Stomach smooth muscle (tissue), 2 donors: ENCODE data around the gene ANKRD22.

Experiments used
- H3K27ac ChIP-seq: one replicate; pipeline ENCODE4 v1.7.0; 2013; ENCODE audit warnings: mild to moderate bottlenecking, low read length, inconsistent platforms
- H3K27me3 ChIP-seq, 2 donors: one replicate each; pipeline ENCODE4 v1.7.0; 2013; ENCODE audit warnings: low read length in 2 of 2; ENCODE audit not compliant: insufficient read depth in 2 of 2, control insufficient read depth in 1 of 2
- H3K36me3 ChIP-seq, 2 donors: one replicate each; pipeline ENCODE4 v1.7.0; 2013; ENCODE audit warnings: low read length in 2 of 2; ENCODE audit not compliant: control insufficient read depth in 2 of 2, insufficient read depth in 2 of 2
- H3K4me1 ChIP-seq: one replicate; pipeline ENCODE4 v1.7.0; 2013; ENCODE audit warnings: low read length; ENCODE audit not compliant: control insufficient read depth, insufficient read depth
- H3K4me3 ChIP-seq, 2 donors: one replicate each; pipeline ENCODE4 v1.7.0; 2013; ENCODE audit warnings: low read length in 2 of 2
- H3K9ac ChIP-seq, 2 donors: one replicate each; pipeline ENCODE4 v1.7.0; 2013; ENCODE audit warnings: low read length in 2 of 2, mild to moderate bottlenecking in 1 of 2
- H3K9me3 ChIP-seq, 2 donors: one replicate each; pipeline ENCODE4 v1.7.0; 2013; ENCODE audit warnings: low read length in 2 of 2; ENCODE audit not compliant: control insufficient read depth in 2 of 2
- donor health status: healthy.
- donor health status: Pancreatic carcinoma.

Gene ANKRD22

GRCh38 chr10:88851706-88852105 is at the start of gene ANKRD22:
Gene ANKRD22 (minus strand): TSS chr10:88851844. CDS start chr10:88851607, 237 bp downstream.
- no peak within 1 kb of the TSS for H3K27ac ChIP-seq
- no peaks in the 10 kb centered on the region for H3K9me3 ChIP-seq
- H3K4me3 ChIP-seq, result no peak within 1 kb of the TSS
- no peak within 1 kb of the TSS for H3K9ac ChIP-seq
- H3K36me3 ChIP-seq, result no peaks in the 10 kb centered on the region
- no peaks in the 10 kb centered on the region for H3K4me1 ChIP-seq
- peaks cover 0 to 4% of the 10 kb centered on the region in 2 donors for H3K27me3 ChIP-seq

GRCh38 chr10:88899886-88900285 is 48.2 kb upstream of the ANKRD22 start:
- no peaks in the 10 kb centered on the region for H3K36me3 ChIP-seq
- no peak overlapping the region for H3K4me3 ChIP-seq
- no peaks in the 10 kb centered on the region for H3K9me3 ChIP-seq
- no peaks in the 10 kb centered on the region for H3K27me3 ChIP-seq
- H3K9ac ChIP-seq, result no peak overlapping the region
- H3K4me1 ChIP-seq, result peaks cover 5% of the 10 kb centered on the region
- H3K27ac ChIP-seq, result no peak overlapping the region

GRCh38 chr10:88898727-88899126 is 47.1 kb upstream of the ANKRD22 start:
- Histone ChIP-seq H3K9ac (no peak overlapping the region), H3K36me3 (no peaks in the 10 kb centered on the region), H3K4me1 (peaks cover 5% of the 10 kb centered on the region), H3K4me3 (no peak overlapping the region), H3K27me3 (no peaks in the 10 kb centered on the region), H3K27ac (no peak overlapping the region), H3K9me3 (no peaks in the 10 kb centered on the region)

GRCh38 chr10:88896994-88897853 is 45.6 kb upstream of the ANKRD22 start:
- Histone ChIP-seq H3K4me3 (no peak overlapping the region), H3K4me1 (peaks cover 5% of the 10 kb centered on the region), H3K9me3 (no peaks in the 10 kb centered on the region), H3K27ac (no peak overlapping the region), H3K36me3 (no peaks in the 10 kb centered on the region), H3K9ac (no peak overlapping the region), H3K27me3 (no peaks in the 10 kb centered on the region)

GRCh38 chr10:88896372-88896993 is 44.8 kb upstream of the ANKRD22 start:
- H3K27me3 ChIP-seq, result no peaks in the 10 kb centered on the region
- no peak overlapping the region for H3K9ac ChIP-seq
- no peak overlapping the region for H3K27ac ChIP-seq
- no peaks in the 10 kb centered on the region for H3K36me3 ChIP-seq
- H3K4me3 ChIP-seq, result no peak overlapping the region
- peaks cover 5% of the 10 kb centered on the region for H3K4me1 ChIP-seq
- H3K9me3 ChIP-seq, result no peaks in the 10 kb centered on the region

- H3K36me3 ChIP-seq, result no peaks in the 10 kb centered on the region
- H3K9ac ChIP-seq, result no peak overlapping the region
- no peak overlapping the region for H3K27ac ChIP-seq
- no peaks in the 10 kb centered on the region for H3K9me3 ChIP-seq
- H3K4me3 ChIP-seq, result no peak overlapping the region
- peaks cover 5% of the 10 kb centered on the region for H3K4me1 ChIP-seq
- no peaks in the 10 kb centered on the region for H3K27me3 ChIP-seq
Measured at GRCh38 chr10:88895250-88895649, 43.6 kb upstream of the ANKRD22 start.

- Histone ChIP-seq H3K36me3 (no peaks in the 10 kb centered on the region), H3K9me3 (no peaks in the 10 kb centered on the region), H3K4me1 (peaks cover 5% of the 10 kb centered on the region), H3K27me3 (no peaks in the 10 kb centered on the region), H3K27ac (no peak overlapping the region), H3K4me3 (no peak overlapping the region), H3K9ac (no peak overlapping the region)
Measured at GRCh38 chr10:88893611-88894010, 42.0 kb upstream of the ANKRD22 start.

- Histone ChIP-seq H3K9me3 (no peaks in the 10 kb centered on the region), H3K36me3 (no peaks in the 10 kb centered on the region), H3K4me1 (peaks cover 5% of the 10 kb centered on the region), H3K27ac (no peak overlapping the region), H3K9ac (no peak overlapping the region), H3K4me3 (no peak overlapping the region), H3K27me3 (no peaks in the 10 kb centered on the region)
Measured at GRCh38 chr10:88892222-88892967, 40.8 kb upstream of the ANKRD22 start.

- Histone ChIP-seq H3K4me3 (no peak overlapping the region), H3K9me3 (no peaks in the 10 kb centered on the region), H3K4me1 (no peaks in the 10 kb centered on the region)
Measured at GRCh38 chr10:88890681-88891381, 39.2 kb upstream of the ANKRD22 start.

GRCh38 chr10:88889559-88890337 is 38.1 kb upstream of the ANKRD22 start:
- Histone ChIP-seq H3K9me3 (no peaks in the 10 kb centered on the region), H3K27ac (no peak overlapping the region), H3K36me3 (no peaks in the 10 kb centered on the region), H3K4me3 (no peak overlapping the region), H3K9ac (no peak overlapping the region), H3K4me1 (no peaks in the 10 kb centered on the region), H3K27me3 (no peaks in the 10 kb centered on the region)

More at GRCh38 chr10:88890681-88891381, 39.2 kb upstream of the ANKRD22 start:
- Histone ChIP-seq H3K9ac (no peak overlapping the region), H3K27me3 (no peaks in the 10 kb centered on the region), H3K36me3 (no peaks in the 10 kb centered on the region), H3K27ac (no peak overlapping the region)
